ENCODE results near the gene MAFB. TPM values are rescaled to one million over a fixed set of nuclear protein-coding genes. Genes with fewer than 3 reads are reported as not detected.

The MAFB gene
- total and polyA plus RNA-seq, 4 donors: 9.7 to 12.9 (median 11.4) TPM

- Histone ChIP-seq H3K36me3 (ENCODE audit: control insufficient read depth in 4 of 4, insufficient read depth in 3 of 4, low read depth in 1 of 4, low read length in 3 of 4) (no peaks in the 10 kb centered on the region), H3K27ac (ENCODE audit: low read depth in 1 of 2, low read length in 2 of 2) (no peak overlapping the region), H3K27me3 (ENCODE audit: control insufficient read depth in 4 of 4, insufficient read depth in 4 of 4, low read length in 3 of 4) (no peaks in the 10 kb centered on the region), H3K4me3 (ENCODE audit: low read depth in 1 of 3, low read length in 3 of 3) (no peak overlapping the region), H3K4me1 (ENCODE audit: control insufficient read depth in 4 of 4, insufficient read depth in 4 of 4, low read length in 3 of 4) (peaks cover 0 to 9% (median 2%) of the 10 kb centered on the region in 4 donors), H3K9ac (ENCODE audit: low read depth in 1 of 2, low read length in 2 of 2) (no peak overlapping the region), H3K9me3 (ENCODE audit: control insufficient read depth in 4 of 4, low read length in 3 of 4) (no peaks in the 10 kb centered on the region)
- TF ChIP-seq ATF3 (IDR thresholded peaks at IDR 0.05) (no peak), HNF4A (conservative IDR thresholded peaks at IDR 0.05) (peak in 1 of 2 donors; percentile 15), RAD21 (IDR thresholded peaks at IDR 0.05) (peak; percentile 50 to 68)
- no peak for DNase-seq (ENCODE audit: low spot score)
- WGBS: 67% methylated on average over 6 of the region's 6 CpGs
Observed at GRCh38 chr20:40648210-40649072, 40.6 kb downstream of the MAFB start.

GRCh38 chr20:40646813-40647212, 42.2 kb downstream of the MAFB start:
- no peak overlapping the region for H3K4me3 ChIP-seq (ENCODE audit: low read depth in 1 of 3, low read length in 3 of 3)
- DNase-seq (ENCODE audit: low spot score): no peak
- H3K27ac ChIP-seq (ENCODE audit: low read depth in 1 of 2, low read length in 2 of 2): no peak overlapping the region
- H3K36me3 ChIP-seq (ENCODE audit: control insufficient read depth in 4 of 4, insufficient read depth in 3 of 4, low read depth in 1 of 4, low read length in 3 of 4): no peaks in the 10 kb centered on the region
- TF ChIP-seq SP1 (IDR thresholded peaks at IDR 0.05) (no peak), REST (IDR thresholded peaks at IDR 0.05) (no peak), MAX (IDR thresholded peaks at IDR 0.05) (no peak), FOXA2 (IDR thresholded peaks at IDR 0.05) (no peak), FOXA1 (IDR thresholded peaks at IDR 0.05) (no peak), ATF3 (IDR thresholded peaks at IDR 0.05) (no peak), HNF4A (conservative IDR thresholded peaks at IDR 0.05) (no peak), RXRA (IDR thresholded peaks at IDR 0.05) (no peak)
- H3K27me3 ChIP-seq (ENCODE audit: control insufficient read depth in 4 of 4, insufficient read depth in 4 of 4, low read length in 3 of 4): no peaks in the 10 kb centered on the region
- H3K9ac ChIP-seq (ENCODE audit: low read depth in 1 of 2, low read length in 2 of 2): no peak overlapping the region
- no peaks in the 10 kb centered on the region for H3K9me3 ChIP-seq (ENCODE audit: control insufficient read depth in 4 of 4, low read length in 3 of 4)
- WGBS: 75% methylated on average over 6 of the region's 6 CpGs
- peaks cover 4 to 15% (median 9%) of the 10 kb centered on the region in 4 donors for H3K4me1 ChIP-seq (ENCODE audit: control insufficient read depth in 4 of 4, insufficient read depth in 4 of 4, low read length in 3 of 4)

GRCh38 chr20:40646361-40646760, 42.7 kb downstream of the MAFB start:
- H3K4me3 ChIP-seq (ENCODE audit: low read depth in 1 of 3, low read length in 3 of 3): no peak overlapping the region
- H3K9ac ChIP-seq (ENCODE audit: low read depth in 1 of 2, low read length in 2 of 2): no peak overlapping the region
- WGBS: 56% methylated on average over 8 of the region's 8 CpGs
- DNase-seq (ENCODE audit: low spot score): no peak
- peaks cover 4 to 18% (median 11%) of the 10 kb centered on the region in 4 donors for H3K4me1 ChIP-seq (ENCODE audit: control insufficient read depth in 4 of 4, insufficient read depth in 4 of 4, low read length in 3 of 4)
- no peaks in the 10 kb centered on the region for H3K27me3 ChIP-seq (ENCODE audit: control insufficient read depth in 4 of 4, insufficient read depth in 4 of 4, low read length in 3 of 4)
- H3K36me3 ChIP-seq (ENCODE audit: control insufficient read depth in 4 of 4, insufficient read depth in 3 of 4, low read depth in 1 of 4, low read length in 3 of 4): no peaks in the 10 kb centered on the region
- H3K9me3 ChIP-seq (ENCODE audit: control insufficient read depth in 4 of 4, low read length in 3 of 4): no peaks in the 10 kb centered on the region
- no peak overlapping the region for H3K27ac ChIP-seq (ENCODE audit: low read depth in 1 of 2, low read length in 2 of 2)
- TF ChIP-seq SP1 (IDR thresholded peaks at IDR 0.05): no peak
- no peak for TF ChIP-seq TAF1 (conservative IDR thresholded peaks at IDR 0.05)
- TF ChIP-seq ZBTB33 (IDR thresholded peaks at IDR 0.05): no peak
- TF ChIP-seq NR2F2 (IDR thresholded peaks at IDR 0.05): no peak
- TF ChIP-seq YY1 (IDR thresholded peaks at IDR 0.05): no peak
- no peak for TF ChIP-seq EGR1 (IDR thresholded peaks at IDR 0.05; ENCODE audit: low read depth in 2 of 2)
- TF ChIP-seq MAX (IDR thresholded peaks at IDR 0.05): no peak
- TF ChIP-seq JUND (IDR thresholded peaks at IDR 0.05): no peak
- no peak for TF ChIP-seq GABPA (IDR thresholded peaks at IDR 0.05 in 1 of 2, conservative IDR thresholded peaks at IDR 0.05 in 1 of 2)
- no peak for TF ChIP-seq RAD21 (IDR thresholded peaks at IDR 0.05)
- TF ChIP-seq RXRA (IDR thresholded peaks at IDR 0.05): no peak
- no peak for TF ChIP-seq FOXA1 (IDR thresholded peaks at IDR 0.05)
- no peak for TF ChIP-seq HNF4G (IDR thresholded peaks at IDR 0.05)
- TF ChIP-seq CTCF (IDR thresholded peaks at IDR 0.05; ENCODE audit: low read depth, low read length, missing input control): no peak

All from liver (tissue), 9 donors.